T-helper 22 cell (primary cell): Measurements from ENCODE around the gene HES5.

Source experiments
- DNase-seq: peaks from one replicate; pipeline ENCODE4 v3.0.0-alpha.2; 2020; ENCODE audit warnings: low read depth

The HES5 gene

DNA sequence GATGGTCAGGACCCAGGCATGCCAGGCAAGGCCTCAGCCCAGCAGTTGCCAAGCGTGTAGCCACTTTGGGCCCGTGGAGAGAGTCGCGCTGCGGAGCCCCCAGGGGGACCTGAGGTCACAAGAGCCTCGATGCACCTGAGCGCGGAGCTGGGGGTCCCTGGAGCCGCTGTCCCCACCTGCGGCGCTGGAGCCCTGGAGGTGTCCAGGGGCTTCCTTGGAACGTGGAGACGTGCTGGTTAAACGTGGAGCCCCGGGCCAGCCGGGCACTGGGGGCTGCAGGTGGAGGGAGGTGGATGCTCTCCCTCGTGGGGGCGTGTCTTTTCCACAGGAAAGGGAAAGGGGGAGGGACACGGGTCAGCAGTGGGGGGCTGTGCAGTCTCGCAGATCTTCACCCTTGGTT, 50.9 kb downstream of the HES5 start:
- no peak for DNase-seq
